Esophagus squamous epithelium (tissue), 5 donors: Measurements from ENCODE around the gene COL15A1. TPM values are rescaled to one million over a fixed set of nuclear protein-coding genes. Genes with fewer than 3 reads are reported as not detected.
"Not testable (repeated sequence)": the region's sequence is repeated elsewhere in the genome, so short reads cannot be mapped to it uniquely, and the experiment has no call there.

ENCODE experiments used
- DNase-seq: peaks from one replicate; lab custom pipeline; 2025; lab: John Stamatoyannopoulos, UW
- H3K27ac ChIP-seq, 4 donors: fragments of 200-600 bp; sonication (generic); one replicate each; pipeline ENCODE4 v1.5.1; 2016 to 2019; ENCODE audit warnings: mild to moderate bottlenecking in 1 of 4
- H3K27me3 ChIP-seq, 4 donors: fragments of 200-600 bp; sonication (generic); 1 replicate in 3 of 4; 2 replicates in 1 of 4; pipeline versions ENCODE4 v1.5.1 to v1.6.0; 2017 to 2021; ENCODE audit warnings: antibody characterized with exemption in 1 of 4
- H3K36me3 ChIP-seq, 3 donors: fragments of 200-600 bp; sonication (generic); one replicate each; pipeline ENCODE4 v1.5.1; 2016 to 2019
- H3K4me1 ChIP-seq, 3 donors: fragments of 200-600 bp; sonication (generic); one replicate each; pipeline ENCODE4 v1.5.1; 2017 to 2019
- H3K4me3 ChIP-seq, 4 donors: fragments of 200-600 bp; sonication (generic); 1 replicate in 3 of 4; 2 replicates in 1 of 4; pipeline ENCODE4 v1.5.1; 2016 to 2019; ENCODE audit warnings: mild to moderate bottlenecking in 2 of 4, moderate library complexity in 1 of 4
- H3K9me3 ChIP-seq, 3 donors: fragments of 200-600 bp; sonication (generic); one replicate each; pipeline ENCODE4 v1.5.1; 2016 to 2019
- POLR2A ChIP-seq, 4 donors: fragments of 450-650 bp; IDR thresholded peaks; one replicate each; pipeline ENCODE4 v1.6.1; 2017; ENCODE audit warnings: antibody characterized with exemption in 4 of 4, mild to moderate bottlenecking in 4 of 4, moderate library complexity in 3 of 4
- WGBS, 2 donors: methylation state at CpG; one replicate each; pipeline ENCODE4 v1.1.5; 2018; 5-methylcytosine and 5-hydroxymethylcytosine counted together
- intact Hi-C: fragments of 100-400 bp; cut with DNase I; formaldehyde crosslinking; loops from one replicate; pipeline ENCODE4 v1.15.0; 2022
- total RNA-seq, 4 donors: library from RNA; depleted of rRNA; stranded (reverse); fragments of >200 nt; gene quantifications; one replicate each; pipeline ENCODE4 v1.1.0, GENCODE V29; 2016
- TF ChIP-seq, protein P1 (sequence below), 6 experiments: fragments of 450-650 bp in 4 of 6; fragments of 200-600 bp in 2 of 6; sonication (generic) in 2 of 6; IDR thresholded peaks; one replicate each; pipeline ENCODE4 v1.5.1; 2016 to 2019; ENCODE audit warnings: antibody characterized with exemption in 6 of 6, mild to moderate bottlenecking in 4 of 6, moderate library complexity in 4 of 6
- donor health status: DM: yes; HTN: yes; CAD: no.

The COL15A1 gene
- total RNA-seq, 4 donors from 2014 or later: 3.4 to 33.2 (median 9.7) TPM

DNA sequence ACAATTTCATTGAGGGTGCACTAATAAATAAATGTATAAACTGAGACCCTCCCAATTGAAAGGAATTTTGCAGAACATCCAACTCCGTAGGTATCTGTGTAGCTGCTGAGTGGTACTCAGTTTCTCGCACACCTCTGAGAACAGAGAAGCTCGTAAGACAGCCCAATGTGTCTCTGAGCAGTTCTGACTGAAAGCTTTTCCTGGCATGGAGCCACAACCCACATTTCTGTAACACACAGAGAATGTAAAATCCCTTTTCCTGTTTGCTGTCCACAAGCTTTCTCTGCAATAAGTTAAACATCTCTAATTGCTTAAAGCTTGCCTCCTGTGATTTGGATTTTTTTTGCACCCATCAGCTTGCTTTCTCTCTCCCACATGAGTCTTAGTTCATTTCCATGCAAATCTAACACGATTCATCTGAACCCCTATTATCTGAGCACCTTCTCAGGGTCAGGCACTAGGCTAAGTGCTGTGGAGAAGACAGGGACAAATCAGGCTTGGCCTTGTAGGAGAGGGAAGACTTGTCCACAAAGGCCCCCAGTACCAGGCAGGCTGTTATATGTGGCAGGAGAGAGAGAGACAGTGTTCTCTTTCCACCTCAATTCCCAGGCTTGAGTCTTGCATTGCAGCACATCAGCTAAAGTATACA lies 44.2 kb upstream of the COL15A1 start:
- Histone ChIP-seq H3K27ac (no peak overlapping the region), H3K27me3 (no peaks in the 10 kb centered on the region), H3K36me3 (no peaks in the 10 kb centered on the region), H3K4me3 (no peak overlapping the region), H3K9me3 (no peaks in the 10 kb centered on the region), H3K4me1 (peaks cover 0 to 5% (median 3%) of the 10 kb centered on the region in 3 donors)
- intact Hi-C loops: no loop called here
- WGBS, 2 donors: 24 to 47% methylated on average over 4 of the region's 4 CpGs
- no peak for TF ChIP-seq POLR2A (IDR thresholded peaks at IDR 0.05)
- TF ChIP-seq, protein P1, sequence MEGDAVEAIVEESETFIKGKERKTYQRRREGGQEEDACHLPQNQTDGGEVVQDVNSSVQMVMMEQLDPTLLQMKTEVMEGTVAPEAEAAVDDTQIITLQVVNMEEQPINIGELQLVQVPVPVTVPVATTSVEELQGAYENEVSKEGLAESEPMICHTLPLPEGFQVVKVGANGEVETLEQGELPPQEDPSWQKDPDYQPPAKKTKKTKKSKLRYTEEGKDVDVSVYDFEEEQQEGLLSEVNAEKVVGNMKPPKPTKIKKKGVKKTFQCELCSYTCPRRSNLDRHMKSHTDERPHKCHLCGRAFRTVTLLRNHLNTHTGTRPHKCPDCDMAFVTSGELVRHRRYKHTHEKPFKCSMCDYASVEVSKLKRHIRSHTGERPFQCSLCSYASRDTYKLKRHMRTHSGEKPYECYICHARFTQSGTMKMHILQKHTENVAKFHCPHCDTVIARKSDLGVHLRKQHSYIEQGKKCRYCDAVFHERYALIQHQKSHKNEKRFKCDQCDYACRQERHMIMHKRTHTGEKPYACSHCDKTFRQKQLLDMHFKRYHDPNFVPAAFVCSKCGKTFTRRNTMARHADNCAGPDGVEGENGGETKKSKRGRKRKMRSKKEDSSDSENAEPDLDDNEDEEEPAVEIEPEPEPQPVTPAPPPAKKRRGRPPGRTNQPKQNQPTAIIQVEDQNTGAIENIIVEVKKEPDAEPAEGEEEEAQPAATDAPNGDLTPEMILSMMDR (IDR thresholded peaks at IDR 0.05): no peak
- no peak for DNase-seq

DNA sequence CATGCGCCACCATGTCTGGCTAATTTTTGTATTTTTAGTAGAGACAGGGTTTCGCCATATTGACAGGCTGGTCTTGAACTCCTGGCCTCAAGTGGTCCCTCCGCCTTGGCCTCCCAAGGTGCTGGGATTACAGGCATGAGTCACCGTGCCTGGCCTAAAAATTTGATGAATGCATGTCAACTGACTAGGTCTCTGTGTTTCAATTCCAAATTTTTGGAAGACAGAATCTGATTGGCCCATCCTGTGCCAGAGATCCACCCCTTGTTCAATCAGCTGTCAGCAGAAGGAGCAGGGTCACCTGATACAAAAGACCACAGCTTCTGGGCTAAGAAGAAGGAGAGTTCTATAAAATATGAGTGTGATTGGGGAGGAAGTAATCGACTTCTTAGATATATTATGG lies 43.5 kb upstream of the COL15A1 start:
- no peak for TF ChIP-seq POLR2A (IDR thresholded peaks at IDR 0.05)
- TF ChIP-seq, protein P1 (IDR thresholded peaks at IDR 0.05): no peak
- WGBS, 2 donors: 73 to 81% methylated on average over 1 to 5 of the region's 5 CpGs
- Histone ChIP-seq H3K27ac (no peak overlapping the region), H3K36me3 (no peaks in the 10 kb centered on the region), H3K4me1 (peaks cover 0 to 5% (median 3%) of the 10 kb centered on the region in 3 donors), H3K9me3 (no peaks in the 10 kb centered on the region), H3K4me3 (no peak overlapping the region), H3K27me3 (no peaks in the 10 kb centered on the region)
- intact Hi-C loops: no loop called here
- no peak for DNase-seq

DNA sequence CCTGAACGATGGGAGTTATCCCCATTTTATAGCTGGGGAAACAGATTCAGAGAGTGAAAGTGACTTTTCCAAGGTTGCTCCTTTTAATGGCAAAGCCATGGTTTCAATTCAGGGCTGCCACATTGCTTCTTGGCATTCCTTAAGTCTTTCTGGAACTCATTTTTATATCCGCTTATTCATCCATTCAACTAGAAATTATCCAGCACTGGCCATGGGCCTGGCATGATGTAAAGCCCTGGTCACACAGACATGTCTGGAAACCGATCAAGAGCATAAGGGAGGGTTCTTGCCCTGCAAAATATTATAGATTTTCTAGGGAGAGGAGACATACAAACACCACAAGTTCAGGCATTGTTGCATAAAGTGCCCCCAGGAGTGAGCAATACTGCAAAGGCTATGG lies 43.0 kb upstream of the COL15A1 start:
- intact Hi-C loops: no loop called here
- no peaks in the 10 kb centered on the region for H3K27me3 ChIP-seq

DNA sequence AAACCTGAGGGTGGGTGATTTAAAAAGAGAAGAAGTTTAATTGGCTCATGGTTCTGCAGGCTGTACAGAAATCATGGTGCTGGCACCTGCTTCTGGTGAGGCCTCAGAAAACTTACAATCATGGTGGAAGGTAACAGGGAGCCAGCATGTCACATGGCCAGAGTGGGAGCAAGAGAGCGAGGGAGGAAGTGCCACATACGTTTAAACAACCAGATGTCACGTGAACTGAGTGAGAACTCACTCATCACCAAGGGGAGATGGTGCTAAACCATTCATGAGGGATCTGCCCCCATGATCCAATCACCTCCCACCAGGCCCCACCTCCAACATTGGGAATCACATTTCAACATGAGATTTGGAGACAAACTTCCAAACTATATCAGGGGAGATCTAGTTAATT lies 41.9 kb upstream of the COL15A1 start:
- DNase-seq, H3K4me3 ChIP-seq, H3K27ac ChIP-seq, H3K36me3 ChIP-seq, H3K27me3 ChIP-seq, H3K9me3 ChIP-seq, intact Hi-C loops: not testable (repeated sequence)
- peaks cover 0 to 12% (median 6%) of the 10 kb centered on the region in 3 donors for H3K4me1 ChIP-seq
- 72 to 73% methylated on average over 3 of the region's 3 CpGs for WGBS, 2 donors

More for the DNA sequence above, 43.0 kb upstream of the COL15A1 start:
- no peaks in the 10 kb centered on the region for H3K36me3 ChIP-seq
- no peak overlapping the region for H3K4me3 ChIP-seq
- no peak overlapping the region for H3K27ac ChIP-seq
- DNase-seq: no peak
- H3K4me1 ChIP-seq: peaks cover 0 to 5% (median 3%) of the 10 kb centered on the region in 3 donors
- H3K9me3 ChIP-seq: no peaks in the 10 kb centered on the region
- 62 to 80% methylated on average over 3 of the region's 3 CpGs for WGBS, 2 donors
- TF ChIP-seq POLR2A (IDR thresholded peaks at IDR 0.05): no peak
- TF ChIP-seq, protein P1 (IDR thresholded peaks at IDR 0.05): no peak

DNA sequence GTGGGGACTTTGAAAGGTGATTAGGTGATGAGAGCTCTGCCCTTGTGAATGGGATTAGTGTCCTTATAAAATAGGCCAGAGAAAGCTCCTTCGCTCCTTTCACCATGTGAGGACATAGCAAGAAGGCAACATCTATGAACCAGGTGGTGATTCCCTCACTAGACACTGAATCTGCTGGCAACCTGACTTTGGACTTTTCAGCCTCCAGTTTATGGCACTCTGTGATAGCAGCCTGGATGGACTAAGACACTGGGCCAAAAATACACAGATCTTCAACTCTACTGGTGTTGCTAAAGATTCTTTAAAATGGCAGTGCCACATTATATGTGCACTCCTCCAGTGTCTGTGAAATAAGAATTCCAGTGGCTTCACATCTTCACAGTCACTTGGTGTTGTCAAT lies 41.2 kb upstream of the COL15A1 start:
- no peak for DNase-seq
- 100% methylated on average over 1 of the region's 1 CpG for WGBS, 2 donors
- TF ChIP-seq, protein P1 (IDR thresholded peaks at IDR 0.05): no peak
- no peak for TF ChIP-seq POLR2A (IDR thresholded peaks at IDR 0.05)
- Histone ChIP-seq H3K4me1 (peaks cover 0 to 13% (median 7%) of the 10 kb centered on the region in 3 donors), H3K9me3 (no peaks in the 10 kb centered on the region), H3K27me3 (no peaks in the 10 kb centered on the region), H3K4me3 (no peak overlapping the region), H3K27ac (no peak overlapping the region), H3K36me3 (no peaks in the 10 kb centered on the region)
- intact Hi-C loops: no loop called here
